ENCODE measurements around the gene LY6G5C.

Gene LY6G5C

GRCh38 chr6:31663961-31664789 lies 16.7 kb downstream of the LY6G5C start:
- TF ChIP-seq CTCF (IDR thresholded peaks at IDR 0.05; ENCODE audit: low read depth, low read length), result no peak
- Histone ChIP-seq H3K27ac (peak overlapping the region; percentile 99), H3K9me3 (ENCODE audit: severe bottlenecking) (no peaks in the 10 kb centered on the region), H3K27me3 (ENCODE audit: insufficient read depth, low read depth, severe bottlenecking) (no peaks in the 10 kb centered on the region), H3K4me3 (ENCODE audit: low read depth, low read length) (peak overlapping the region; percentile 79), H3K36me3 (peaks cover 70% of the 10 kb centered on the region)
- no peak for DNase-seq

- no peak for TF ChIP-seq CTCF (IDR thresholded peaks at IDR 0.05; ENCODE audit: low read depth, low read length)
- Histone ChIP-seq H3K9me3 (ENCODE audit: severe bottlenecking) (no peaks in the 10 kb centered on the region), H3K27ac (peak overlapping the region; percentile 99), H3K36me3 (peaks cover 67% of the 10 kb centered on the region), H3K4me3 (ENCODE audit: low read depth, low read length) (peak overlapping the region; percentile 79; the same call in 1 of the 2 replicates), H3K27me3 (ENCODE audit: insufficient read depth, low read depth, severe bottlenecking) (no peaks in the 10 kb centered on the region)
- DNase-seq, result no peak
Measured at GRCh38 chr6:31663126-31663960, 17.5 kb downstream of the LY6G5C start.

GRCh38 chr6:31662124-31662723 lies 18.6 kb downstream of the LY6G5C start:
- Histone ChIP-seq H3K27ac (no peak overlapping the region; the same call in 1 of the 2 replicates), H3K36me3 (peaks cover 65% of the 10 kb centered on the region), H3K4me3 (ENCODE audit: low read depth, low read length) (no peak overlapping the region), H3K27me3 (ENCODE audit: insufficient read depth, low read depth, severe bottlenecking) (no peaks in the 10 kb centered on the region), H3K9me3 (ENCODE audit: severe bottlenecking) (no peaks in the 10 kb centered on the region)
- no peak for TF ChIP-seq CTCF (IDR thresholded peaks at IDR 0.05; ENCODE audit: low read depth, low read length)
- DNase-seq, result no peak

- TF ChIP-seq CTCF (IDR thresholded peaks at IDR 0.05; ENCODE audit: low read depth, low read length), result no peak
- H3K9me3 ChIP-seq (ENCODE audit: severe bottlenecking), result no peaks in the 10 kb centered on the region
- H3K27me3 ChIP-seq (ENCODE audit: insufficient read depth, low read depth, severe bottlenecking), result no peaks in the 10 kb centered on the region
- peaks cover 59% of the 10 kb centered on the region for H3K36me3 ChIP-seq
- peak overlapping the region; percentile 79 for H3K27ac ChIP-seq
- DNase-seq, result no peak
- peak overlapping the region; percentile 88 for H3K4me3 ChIP-seq (ENCODE audit: low read depth, low read length)
Measured at GRCh38 chr6:31661262-31662123, 19.4 kb downstream of the LY6G5C start.
